T follicular helper cell (primary cell): Measurements from ENCODE around the gene CRYZL1.
A peak's percentile ranks its signal among the peaks of the same experiment; 100 is the strongest.
"Not testable (repeated sequence)": the region's sequence is repeated elsewhere in the genome, so short reads cannot be mapped to it uniquely, and the experiment has no call there.

ENCODE experiments used
- DNase-seq: peaks from one replicate; pipeline ENCODE4 v3.0.0-alpha.2; 2020; ENCODE audit warnings: low read depth

Gene CRYZL1

GRCh38 chr21:33626151-33626550 is 15.4 kb downstream of the CRYZL1 start:
- DNase-seq = not testable (repeated sequence)

- DNase-seq = no peak
These were observed 19.3 kb downstream of the CRYZL1 start for GRCh38 chr21:33622253-33622652.

- no peak for DNase-seq
These were observed 21.8 kb downstream of the CRYZL1 start for GRCh38 chr21:33619726-33620125.

GRCh38 chr21:33618407-33618806 is 23.1 kb downstream of the CRYZL1 start:
- DNase-seq = no peak

- not testable (repeated sequence) for DNase-seq
These were observed 24.0 kb downstream of the CRYZL1 start for GRCh38 chr21:33617565-33617964.

GRCh38 chr21:33611006-33611744 is 30.4 kb downstream of the CRYZL1 start:
- no peak for DNase-seq

- no peak for DNase-seq
These were observed 33.0 kb downstream of the CRYZL1 start for GRCh38 chr21:33608559-33608958.

GRCh38 chr21:33598051-33598450 is 43.5 kb downstream of the CRYZL1 start:
- DNase-seq = no peak

- DNase-seq = peak; percentile 80
These were observed 52.8 kb downstream of the CRYZL1 start, which contains the start of gene DONSON for GRCh38 chr21:33588485-33589335. Gene DONSON (minus strand): TSS chr21:33588684. CDS start chr21:33588641, 43 bp downstream.

- no peak for DNase-seq
These were observed 53.6 kb downstream of the CRYZL1 start for GRCh38 chr21:33587792-33588484.

GRCh38 chr21:33586927-33587326 is 54.6 kb downstream of the CRYZL1 start:
- DNase-seq = no peak

- no peak for DNase-seq
These were observed 57.1 kb downstream of the CRYZL1 start for GRCh38 chr21:33584455-33584854.

GRCh38 chr21:33578959-33579542 is 62.5 kb downstream of the CRYZL1 start:
- DNase-seq = no peak

- DNase-seq = no peak
These were observed 63.3 kb downstream of the CRYZL1 start for GRCh38 chr21:33578214-33578613.

- DNase-seq = not testable (repeated sequence)
These were observed 64.8 kb downstream of the CRYZL1 start for GRCh38 chr21:33576741-33577141.

- DNase-seq = no peak
These were observed 69.2 kb downstream of the CRYZL1 start for GRCh38 chr21:33572350-33572749.

- DNase-seq = no peak
These were observed 71.5 kb downstream of the CRYZL1 start for GRCh38 chr21:33569991-33570390.

- no peak for DNase-seq
These were observed 73.1 kb downstream of the CRYZL1 start for GRCh38 chr21:33568448-33568847.

- DNase-seq = no peak
These were observed 73.6 kb downstream of the CRYZL1 start for GRCh38 chr21:33567914-33568313.

GRCh38 chr21:33566514-33566913 is 75.0 kb downstream of the CRYZL1 start:
- DNase-seq = no peak

- no peak for DNase-seq
These were observed 79.2 kb downstream of the CRYZL1 start for GRCh38 chr21:33562389-33562788.

- no peak for DNase-seq
These were observed 80.2 kb downstream of the CRYZL1 start for GRCh38 chr21:33561373-33561772.
